ENCODE measurements around the gene NADK.
"Not testable (repeated sequence)": the region's sequence is repeated elsewhere in the genome, so short reads cannot be mapped to it uniquely, and the experiment has no call there.

GRCh38 chr1:1730230-1730629 lies 48.0 kb downstream of the NADK start:
- TF ChIP-seq CTCF, POLR2A (IDR thresholded peaks at IDR 0.05): not testable (repeated sequence)
